ENCODE data around the gene MYO3B.

GRCh38 chr2:170587922-170588321, 410.0 kb downstream of the MYO3B start:
- TF ChIP-seq CTCF (IDR thresholded peaks at IDR 0.05): no peak
- TF ChIP-seq EZH2 (IDR thresholded peaks at IDR 0.05; ENCODE audit: borderline replicate concordance, insufficient read depth, low read depth, low read length, poor library complexity, severe bottlenecking): no peak

Data from B cell (primary cell).